Measurements from ENCODE around the gene KCNN1.

DNA sequence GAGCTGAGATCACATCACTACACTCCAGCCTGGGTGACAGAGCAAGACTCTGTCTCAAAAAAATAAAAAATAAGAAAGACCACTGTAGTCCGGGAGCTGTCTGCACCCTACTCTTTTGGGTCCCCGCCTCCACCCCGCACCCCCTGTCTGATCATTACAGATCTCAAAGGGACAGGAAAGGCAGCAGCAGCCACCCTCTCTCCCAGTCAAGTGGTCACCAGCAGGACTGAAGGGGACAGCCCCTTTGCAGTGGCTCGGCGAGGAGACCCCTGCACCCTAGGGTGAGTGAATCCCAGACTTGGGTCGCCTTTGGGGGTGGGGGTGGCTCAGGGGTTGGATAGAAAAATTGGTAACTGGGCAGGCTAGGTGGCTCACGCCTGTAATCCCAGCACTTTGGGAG lies 12.5 kb upstream of the KCNN1 start:
- TF ChIP-seq POLR2A (IDR thresholded peaks at IDR 0.05) (no peak), CTCF (IDR thresholded peaks at IDR 0.05) (no peak)

All from testis (tissue), 2 donors.